Right hindlimb (tissue), 1 donor: Measurements from ENCODE around the gene KCNJ15.
"Not testable (repeated sequence)": the region's sequence is repeated elsewhere in the genome, so short reads cannot be mapped to it uniquely, and the experiment has no call there.

Source experiments
- DNase-seq: peaks from one replicate; pipeline ENCODE4 v3.0.0-alpha.2; 2018

Gene KCNJ15

DNA sequence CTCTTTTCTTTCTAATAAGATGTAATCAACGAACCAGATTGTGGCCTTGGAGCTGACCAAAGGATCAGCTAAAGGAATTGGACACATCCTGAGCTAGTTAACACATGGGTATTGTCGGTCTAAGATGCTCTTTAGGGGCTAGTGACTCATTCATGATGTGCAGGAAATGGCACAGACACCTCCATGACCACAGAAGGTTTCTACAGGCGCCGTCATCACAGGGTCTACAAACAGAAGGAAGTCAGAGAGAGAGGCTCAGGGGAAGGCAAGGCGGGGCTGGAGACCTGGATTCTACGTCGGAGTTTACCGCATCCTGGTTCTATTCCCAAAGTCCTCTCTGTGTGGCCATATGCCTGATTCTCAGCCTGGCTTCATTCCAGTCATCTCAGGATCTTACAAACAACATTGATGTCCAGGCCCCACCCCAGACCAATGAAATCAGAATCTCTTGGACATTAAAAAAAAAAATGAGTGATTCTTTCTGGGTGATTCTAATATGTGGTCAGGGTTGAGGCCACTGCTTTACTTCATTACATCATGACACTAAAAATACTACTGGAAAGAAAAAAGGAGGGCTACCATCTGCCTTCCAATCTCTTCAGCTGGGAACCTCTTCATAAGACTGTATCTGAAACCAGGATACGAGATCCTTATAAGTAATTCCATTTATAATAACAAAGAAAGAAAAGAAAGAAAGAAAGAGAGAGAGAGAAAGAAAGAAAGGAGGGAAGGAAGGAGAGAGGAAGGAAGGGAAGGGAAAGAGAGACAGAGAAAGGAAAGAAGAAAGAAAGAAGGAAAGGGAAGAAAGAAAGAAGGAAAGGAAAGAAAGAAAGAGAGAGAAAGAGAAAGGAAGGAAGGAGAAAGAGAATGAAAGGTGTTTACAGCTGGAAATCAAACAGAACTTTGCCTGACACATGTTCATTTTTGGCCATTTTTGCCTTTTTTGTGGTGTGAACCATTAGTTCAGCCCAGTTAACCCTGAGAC lies 11.6 kb upstream of the KCNJ15 start:
- no peak for DNase-seq

- DNase-seq, result no peak
These were observed 10.3 kb upstream of the KCNJ15 start for GRCh38 chr21:38246511-38246910.

DNA sequence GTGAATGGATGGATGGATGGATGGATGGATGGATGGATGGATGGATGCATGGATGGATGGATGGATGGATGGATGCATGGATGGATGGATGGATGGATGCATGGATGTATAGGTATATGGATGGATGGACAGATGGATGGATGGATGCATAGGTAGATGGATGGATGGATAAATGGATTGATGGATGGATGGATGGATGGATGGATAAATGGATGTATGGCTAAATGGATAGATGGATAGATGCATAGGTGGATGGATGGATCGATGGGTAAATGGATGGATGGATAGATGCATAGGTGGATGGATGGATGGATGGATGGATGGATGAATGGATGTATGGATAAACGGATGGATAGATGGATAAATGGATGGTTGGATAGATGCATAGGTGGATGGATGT lies 9.7 kb upstream of the KCNJ15 start:
- not testable (repeated sequence) for DNase-seq

DNA sequence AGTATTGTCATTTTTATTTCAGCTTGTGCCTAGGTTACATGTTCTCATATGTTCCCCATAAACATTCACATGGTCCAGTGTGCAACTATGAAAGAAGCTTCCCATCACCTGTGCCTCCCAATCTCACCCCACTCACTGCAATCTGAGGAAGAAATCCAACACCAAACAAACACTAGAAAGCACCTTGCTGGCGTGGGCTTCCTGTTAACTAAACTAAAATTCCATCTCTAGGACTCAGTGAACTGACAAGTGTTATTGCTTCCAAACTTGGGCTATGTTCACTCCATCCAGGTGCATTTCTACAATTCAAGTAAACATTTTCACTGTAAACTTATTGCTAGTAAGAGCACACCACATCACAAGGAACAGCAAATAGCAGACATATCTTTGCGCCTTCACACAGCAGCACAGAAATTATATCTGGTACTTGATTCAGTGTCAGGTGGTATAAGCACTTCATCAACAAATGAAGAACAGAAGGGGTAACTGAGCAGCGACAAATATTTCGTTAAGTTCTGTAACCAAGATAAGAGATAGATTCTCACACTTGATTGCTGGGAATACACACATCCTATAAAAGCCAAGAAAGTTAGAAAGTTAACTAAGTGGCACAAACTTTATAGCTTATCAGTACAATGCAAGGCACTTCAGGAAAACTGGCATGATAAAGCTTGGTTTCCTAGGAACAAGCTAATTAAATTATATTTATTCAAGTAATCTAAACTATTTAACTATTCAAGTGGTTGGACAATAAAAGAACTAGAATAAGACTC lies 8.9 kb upstream of the KCNJ15 start:
- DNase-seq, result no peak

GRCh38 chr21:38249256-38249655 lies 7.5 kb upstream of the KCNJ15 start:
- no peak for DNase-seq

- DNase-seq, result no peak
These were observed 7.0 kb upstream of the KCNJ15 start for GRCh38 chr21:38249696-38250278.

DNA sequence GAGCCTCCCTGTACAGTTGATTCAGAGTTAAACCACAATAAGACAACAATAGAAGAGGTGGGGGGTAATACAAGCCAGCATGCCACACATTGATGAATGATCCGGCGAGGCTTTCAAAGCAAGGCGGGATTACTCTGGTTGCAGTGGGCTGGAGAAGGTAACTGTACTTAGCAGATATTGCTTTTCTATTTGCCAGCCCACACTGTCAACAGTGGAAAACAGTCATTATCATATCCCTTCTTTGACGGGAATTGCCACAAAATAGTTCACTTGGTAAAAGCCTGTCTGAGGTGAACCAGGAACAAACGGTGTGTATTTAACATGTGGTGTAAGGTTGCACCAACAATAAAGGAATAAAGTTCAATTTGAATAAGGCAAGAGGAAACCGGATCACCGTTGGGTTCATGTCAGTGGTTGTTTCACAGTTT lies 5.8 kb upstream of the KCNJ15 start:
- DNase-seq, result no peak

DNA sequence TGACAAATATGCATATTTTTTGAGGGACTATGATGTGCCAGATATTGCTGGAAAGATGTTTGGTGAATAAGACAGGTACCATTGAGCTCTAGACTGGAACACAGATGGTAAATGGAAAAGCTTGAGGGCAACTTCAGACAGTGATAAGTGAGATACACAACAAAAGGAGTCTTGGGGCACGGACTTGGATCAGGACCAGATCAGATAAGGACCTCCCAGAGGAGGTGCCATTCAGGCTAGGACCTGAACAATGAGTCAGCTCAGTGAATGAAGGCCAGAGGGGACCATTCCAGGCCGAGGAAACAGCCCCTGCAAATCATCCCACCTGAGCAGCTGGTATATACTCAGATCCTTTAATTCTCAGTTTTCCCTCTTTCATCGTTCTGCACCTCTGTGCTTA lies 1.8 kb upstream of the KCNJ15 start:
- no peak for DNase-seq

DNA sequence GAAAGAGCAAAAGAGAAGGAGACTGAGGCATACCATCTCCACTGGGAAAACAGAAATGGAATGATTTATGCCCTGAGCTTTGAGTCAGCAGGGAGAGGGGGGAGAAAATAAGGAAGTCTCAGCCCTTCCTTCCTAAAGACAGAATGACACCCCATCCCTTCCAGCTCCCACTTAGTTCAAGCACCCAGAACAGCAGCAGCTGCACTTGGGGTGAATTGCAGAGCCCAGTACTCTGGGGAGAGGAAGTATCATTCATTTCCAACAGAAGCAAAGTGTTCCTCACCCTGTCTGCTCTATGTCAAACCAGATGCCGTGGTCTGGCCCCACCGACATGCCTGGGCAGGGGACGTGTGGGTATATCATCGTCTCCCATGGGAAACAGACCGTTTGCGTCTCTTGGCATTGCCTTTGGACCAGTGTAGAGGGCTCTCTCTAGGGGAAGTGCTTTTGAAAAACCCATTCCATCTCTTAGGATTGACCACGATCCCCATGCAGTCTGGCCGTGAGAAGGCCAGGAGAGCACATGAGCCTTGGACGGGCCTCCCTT lies 1.1 kb upstream of the KCNJ15 start:
- no peak for DNase-seq

GRCh38 chr21:38257667-38258066 lies 876 bp downstream of the KCNJ15 start:
- no peak for DNase-seq

DNA sequence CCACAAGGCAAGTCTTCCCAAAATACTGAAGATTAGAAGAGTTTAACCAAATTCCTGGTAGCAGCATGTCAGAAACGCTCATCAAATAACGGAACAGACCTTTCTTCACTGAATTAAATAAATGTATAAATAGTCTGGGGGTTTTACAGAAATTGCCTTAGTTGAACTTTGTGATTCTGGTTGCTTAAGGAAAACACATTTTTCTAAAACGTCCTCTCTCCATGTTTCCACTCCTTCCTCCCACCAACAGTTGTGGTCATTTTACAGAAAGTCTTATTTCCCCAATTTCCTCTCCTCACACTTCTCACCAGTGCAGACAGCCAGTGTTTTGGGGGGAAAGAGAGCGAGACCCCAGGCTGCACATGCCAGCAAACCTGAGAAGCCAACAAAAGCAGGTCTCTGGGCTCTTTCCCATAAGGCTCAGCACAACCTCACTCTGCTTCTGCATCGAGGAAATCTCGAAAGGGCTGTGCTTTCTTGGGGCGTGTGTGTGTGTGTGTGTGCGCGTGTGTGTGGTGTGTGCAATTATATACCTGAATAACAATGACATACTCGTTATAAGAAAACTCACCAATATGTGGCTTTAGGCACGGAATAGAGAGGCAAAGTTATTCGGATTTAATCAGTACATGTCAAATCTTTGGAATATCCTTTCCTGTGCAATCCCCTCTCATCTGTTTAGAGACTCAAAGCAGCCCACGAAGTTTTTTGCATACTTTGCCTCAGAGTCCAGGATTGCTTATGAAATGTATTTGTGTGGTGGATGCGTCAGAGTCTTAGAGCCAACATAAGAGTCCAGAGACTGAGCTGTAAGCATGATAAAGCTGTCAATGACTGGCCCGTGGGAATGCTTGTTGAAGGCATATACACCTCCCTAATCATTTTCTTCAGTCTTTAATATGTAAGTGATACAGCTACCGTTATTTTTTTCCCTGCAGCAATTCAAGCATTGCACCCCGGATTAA lies 2.0 kb downstream of the KCNJ15 start:
- no peak for DNase-seq

DNA sequence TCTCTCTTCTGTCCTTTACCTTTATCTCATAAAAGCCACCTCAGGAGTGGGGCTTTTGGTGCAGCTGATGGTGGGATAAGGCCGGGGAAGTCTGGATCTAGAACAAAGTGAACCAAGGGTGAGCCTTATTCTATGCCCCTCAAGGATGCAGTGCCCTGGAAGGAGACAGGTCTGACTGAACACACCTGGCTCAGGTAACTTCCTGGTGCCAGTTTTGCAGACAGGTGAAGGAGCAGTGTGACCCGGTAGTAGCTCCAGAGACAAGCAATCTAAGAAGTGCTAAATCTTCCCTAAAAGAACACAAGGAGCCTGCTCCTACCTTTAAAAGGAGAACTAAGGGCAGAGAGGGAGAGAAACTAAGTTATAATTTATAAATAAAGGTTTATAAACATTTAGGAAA lies 2.9 kb downstream of the KCNJ15 start:
- DNase-seq, result no peak

DNA sequence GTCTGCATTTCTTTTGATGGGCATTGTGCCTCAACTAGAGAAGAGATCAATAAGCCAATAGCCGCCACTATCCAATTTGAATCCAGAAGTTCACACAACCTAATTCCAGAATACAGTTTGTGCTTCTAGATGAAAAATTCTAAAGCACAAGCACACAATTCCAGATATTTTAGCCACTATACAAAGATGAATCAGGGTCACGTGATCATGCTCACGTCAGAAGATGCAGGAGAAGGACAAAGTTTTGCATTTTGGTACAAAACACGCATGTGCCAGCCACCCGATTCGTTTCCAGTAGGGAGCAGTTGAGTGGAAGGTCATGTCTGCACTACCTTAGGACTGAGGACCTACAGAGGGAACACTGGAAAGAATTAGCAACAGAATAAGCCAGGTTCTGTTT lies 3.6 kb downstream of the KCNJ15 start:
- no peak for DNase-seq

DNA sequence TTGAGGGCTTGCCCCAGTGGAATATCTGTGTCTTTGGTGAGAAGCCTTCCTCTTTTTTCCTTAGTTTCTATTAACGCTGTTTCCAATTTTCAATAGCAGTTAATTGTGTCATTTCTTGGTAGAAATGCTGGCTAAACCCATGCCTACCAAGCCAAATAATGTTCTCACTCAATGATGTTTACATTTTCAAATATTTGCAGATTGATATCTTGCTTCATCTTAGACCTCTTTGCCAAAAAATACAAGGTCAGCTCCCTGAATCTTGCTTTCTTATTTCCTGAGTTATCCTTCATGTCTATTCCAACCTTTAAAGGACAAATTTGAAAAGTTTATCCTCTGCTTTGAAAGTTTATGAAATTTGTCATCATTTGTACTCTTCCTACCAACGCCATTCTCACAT lies 5.1 kb downstream of the KCNJ15 start:
- DNase-seq, result no peak

GRCh38 chr21:38263493-38263892 lies 6.7 kb downstream of the KCNJ15 start:
- no peak for DNase-seq

DNA sequence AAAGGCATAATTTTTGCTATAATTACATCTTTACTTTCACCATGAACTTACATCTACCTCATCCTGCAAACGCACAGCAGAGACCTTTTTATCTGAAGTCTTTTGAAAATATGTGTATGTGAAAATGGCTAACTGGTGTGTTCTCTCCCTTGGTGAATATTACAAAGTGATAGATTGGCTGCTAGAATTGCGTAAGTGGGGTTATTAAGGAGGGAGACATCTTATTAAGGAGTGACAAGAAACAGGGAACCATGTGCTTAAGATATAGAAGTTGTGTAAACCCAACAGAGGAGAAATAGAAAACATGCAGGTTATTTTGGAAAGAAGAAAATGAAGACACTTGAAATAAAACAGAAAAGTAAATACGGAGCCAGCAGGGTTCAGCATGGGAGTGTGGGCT lies 7.8 kb downstream of the KCNJ15 start:
- DNase-seq, result no peak

- DNase-seq, result no peak
These were observed 8.4 kb downstream of the KCNJ15 start for GRCh38 chr21:38265166-38265565.

GRCh38 chr21:38266732-38267131 lies 9.9 kb downstream of the KCNJ15 start:
- DNase-seq, result no peak

DNA sequence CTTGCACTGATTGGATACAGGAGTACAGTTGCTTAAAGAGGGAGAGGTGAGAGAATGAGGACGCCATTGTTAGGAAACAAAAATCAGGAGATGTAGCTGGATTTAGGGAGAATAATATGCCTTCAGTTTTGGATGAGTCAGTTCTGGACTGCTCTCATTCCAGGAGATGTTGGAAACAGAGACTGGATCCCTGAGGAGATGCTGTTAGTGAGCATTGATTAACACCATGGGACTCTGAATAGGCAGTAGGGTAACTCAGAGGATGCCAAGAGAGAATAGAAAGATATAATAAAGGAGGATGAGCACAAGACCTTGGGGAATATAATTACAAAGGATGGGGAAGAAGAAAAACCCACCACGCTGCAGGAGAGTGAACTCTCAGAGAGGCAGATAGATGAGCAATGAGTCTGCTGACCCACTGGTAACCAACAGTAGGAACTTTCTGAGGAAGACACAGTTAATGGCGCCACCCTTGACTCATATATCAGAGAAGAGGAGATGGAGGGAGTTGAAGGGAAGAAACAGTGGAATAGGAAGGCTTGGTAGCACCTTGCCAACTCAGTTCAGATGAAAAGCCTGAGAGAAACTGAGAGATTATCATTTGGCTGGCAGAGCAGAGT lies 10.5 kb downstream of the KCNJ15 start:
- DNase-seq, result no peak

GRCh38 chr21:38267991-38268863 lies 11.4 kb downstream of the KCNJ15 start:
- DNase-seq, result no peak
